Omental fat pad (tissue), 4 donors: ENCODE measurements around the gene NRCAM. TPM values are rescaled to one million over a fixed set of nuclear protein-coding genes. Genes with fewer than 3 reads are reported as not detected.
A peak's percentile ranks its signal among the peaks of the same experiment; 100 is the strongest.

Experiments
- ATAC-seq: fragments of 150-250 bp; one replicate; pipeline ENCODE4 v1.9.1; 2016; ENCODE audit warnings: mild to moderate bottlenecking, moderate library complexity; ENCODE audit not compliant: low FRiP score
- DNase-seq: peaks from one replicate; pipeline ENCODE4 v3.0.0-alpha.2; 2019; ENCODE audit warnings: low spot score
- CTCF ChIP-seq, 3 donors: fragments of 450-650 bp; IDR thresholded peaks; one replicate each; pipeline ENCODE4 v1.5.1; 2016 to 2017; ENCODE audit warnings: antibody characterized with exemption in 3 of 3, mild to moderate bottlenecking in 3 of 3, moderate library complexity in 2 of 3
- total RNA-seq, 4 donors: library from RNA; depleted of rRNA; stranded (reverse); fragments of >200 nt; gene quantifications; one replicate each; pipeline ENCODE4 v1.1.0, GENCODE V29; 2016

Gene NRCAM
- total RNA-seq, 4 donors from 2014 or later: 1.9 to 6.5 (median 4.6) TPM

- DNase-seq (no peak), ATAC-seq (no peak)
- no peak for TF ChIP-seq CTCF (IDR thresholded peaks at IDR 0.05)
Measured at GRCh38 chr7:108409146-108409545, 47.1 kb downstream of the NRCAM start.

- ATAC-seq (no peak), DNase-seq (no peak)
- TF ChIP-seq CTCF (IDR thresholded peaks at IDR 0.05): no peak
Measured at GRCh38 chr7:108408296-108408991, 47.8 kb downstream of the NRCAM start.

- DNase-seq (no peak), ATAC-seq (no peak)
- TF ChIP-seq CTCF (IDR thresholded peaks at IDR 0.05): no peak
Measured at GRCh38 chr7:108407676-108408075, 48.6 kb downstream of the NRCAM start.

GRCh38 chr7:108406222-108406890 is 49.9 kb downstream of the NRCAM start:
- peak; percentile 60 for ATAC-seq
- DNase-seq: no peak
- TF ChIP-seq CTCF (IDR thresholded peaks at IDR 0.05): no peak

GRCh38 chr7:108404509-108405420 is 51.5 kb downstream of the NRCAM start:
- no peak for ATAC-seq
- DNase-seq: no peak
- TF ChIP-seq CTCF (IDR thresholded peaks at IDR 0.05): no peak

GRCh38 chr7:108403597-108404217 is 52.5 kb downstream of the NRCAM start:
- TF ChIP-seq CTCF (IDR thresholded peaks at IDR 0.05): no peak
- DNase-seq (no peak), ATAC-seq (no peak)
